Astrocyte of the cerebellum (primary cell): ENCODE measurements around the gene WNK4.
A peak's percentile ranks its signal among the peaks of the same experiment; 100 is the strongest.

Experiments used
- DNase-seq: peaks from one replicate; pipeline ENCODE4 v3.0.0-alpha.2; 2011; ENCODE audit warnings: low read depth
- H3K4me3 ChIP-seq: 2 replicates; pipeline ENCODE4 v1.5.1; 2011; ENCODE audit warnings: mild to moderate bottlenecking, low read depth, low read length, moderate library complexity
- in situ Hi-C: cut with HindIII; loops from 2 replicates; pipeline ENCODE4 v1.10.0; 2017; ENCODE audit warnings: low sequenced_read_pairs
- TF ChIP-seq, protein P1 (sequence below): IDR thresholded peaks from 2 replicates; pipeline ENCODE4 v1.5.1; 2012; ENCODE audit warnings: low read length, low read depth, moderate library complexity, mild to moderate bottlenecking; ENCODE audit errors: missing control alignments

The WNK4 gene

DNA sequence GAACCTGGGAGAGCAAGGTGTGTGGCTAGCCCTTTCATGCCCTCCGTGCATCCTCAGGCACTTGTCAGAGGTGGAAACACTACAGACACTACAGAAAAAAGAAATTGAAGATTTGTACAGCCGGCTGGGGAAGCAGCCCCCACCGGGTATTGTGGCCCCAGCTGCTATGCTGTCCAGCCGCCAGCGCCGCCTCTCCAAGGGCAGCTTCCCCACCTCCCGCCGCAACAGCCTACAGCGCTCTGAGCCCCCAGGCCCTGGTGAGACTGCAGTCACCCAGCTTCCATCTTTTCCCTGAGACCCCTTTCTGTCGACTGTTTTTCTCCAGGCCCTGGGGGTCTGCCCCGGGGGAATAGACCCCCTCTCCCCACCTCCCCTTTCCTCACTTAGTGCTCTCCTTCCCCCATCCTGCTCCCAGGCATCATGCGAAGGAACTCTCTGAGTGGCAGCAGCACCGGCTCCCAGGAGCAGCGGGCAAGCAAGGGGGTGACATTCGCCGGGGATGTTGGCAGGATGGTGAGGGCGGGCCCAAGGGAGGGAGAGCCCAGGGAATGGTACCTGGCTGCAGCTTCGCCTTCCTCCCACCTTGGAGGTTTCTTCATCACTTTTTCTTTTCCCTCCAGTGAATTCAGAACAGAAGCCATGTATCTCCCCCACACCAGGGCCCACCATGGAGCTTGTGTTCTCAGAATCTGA, 15.8 kb downstream of the WNK4 start:
- no peak overlapping the region for H3K4me3 ChIP-seq
- TF ChIP-seq, protein P1, sequence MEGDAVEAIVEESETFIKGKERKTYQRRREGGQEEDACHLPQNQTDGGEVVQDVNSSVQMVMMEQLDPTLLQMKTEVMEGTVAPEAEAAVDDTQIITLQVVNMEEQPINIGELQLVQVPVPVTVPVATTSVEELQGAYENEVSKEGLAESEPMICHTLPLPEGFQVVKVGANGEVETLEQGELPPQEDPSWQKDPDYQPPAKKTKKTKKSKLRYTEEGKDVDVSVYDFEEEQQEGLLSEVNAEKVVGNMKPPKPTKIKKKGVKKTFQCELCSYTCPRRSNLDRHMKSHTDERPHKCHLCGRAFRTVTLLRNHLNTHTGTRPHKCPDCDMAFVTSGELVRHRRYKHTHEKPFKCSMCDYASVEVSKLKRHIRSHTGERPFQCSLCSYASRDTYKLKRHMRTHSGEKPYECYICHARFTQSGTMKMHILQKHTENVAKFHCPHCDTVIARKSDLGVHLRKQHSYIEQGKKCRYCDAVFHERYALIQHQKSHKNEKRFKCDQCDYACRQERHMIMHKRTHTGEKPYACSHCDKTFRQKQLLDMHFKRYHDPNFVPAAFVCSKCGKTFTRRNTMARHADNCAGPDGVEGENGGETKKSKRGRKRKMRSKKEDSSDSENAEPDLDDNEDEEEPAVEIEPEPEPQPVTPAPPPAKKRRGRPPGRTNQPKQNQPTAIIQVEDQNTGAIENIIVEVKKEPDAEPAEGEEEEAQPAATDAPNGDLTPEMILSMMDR, result no peak
- in situ Hi-C loops, result no loop called here
- DNase-seq, result no peak

DNA sequence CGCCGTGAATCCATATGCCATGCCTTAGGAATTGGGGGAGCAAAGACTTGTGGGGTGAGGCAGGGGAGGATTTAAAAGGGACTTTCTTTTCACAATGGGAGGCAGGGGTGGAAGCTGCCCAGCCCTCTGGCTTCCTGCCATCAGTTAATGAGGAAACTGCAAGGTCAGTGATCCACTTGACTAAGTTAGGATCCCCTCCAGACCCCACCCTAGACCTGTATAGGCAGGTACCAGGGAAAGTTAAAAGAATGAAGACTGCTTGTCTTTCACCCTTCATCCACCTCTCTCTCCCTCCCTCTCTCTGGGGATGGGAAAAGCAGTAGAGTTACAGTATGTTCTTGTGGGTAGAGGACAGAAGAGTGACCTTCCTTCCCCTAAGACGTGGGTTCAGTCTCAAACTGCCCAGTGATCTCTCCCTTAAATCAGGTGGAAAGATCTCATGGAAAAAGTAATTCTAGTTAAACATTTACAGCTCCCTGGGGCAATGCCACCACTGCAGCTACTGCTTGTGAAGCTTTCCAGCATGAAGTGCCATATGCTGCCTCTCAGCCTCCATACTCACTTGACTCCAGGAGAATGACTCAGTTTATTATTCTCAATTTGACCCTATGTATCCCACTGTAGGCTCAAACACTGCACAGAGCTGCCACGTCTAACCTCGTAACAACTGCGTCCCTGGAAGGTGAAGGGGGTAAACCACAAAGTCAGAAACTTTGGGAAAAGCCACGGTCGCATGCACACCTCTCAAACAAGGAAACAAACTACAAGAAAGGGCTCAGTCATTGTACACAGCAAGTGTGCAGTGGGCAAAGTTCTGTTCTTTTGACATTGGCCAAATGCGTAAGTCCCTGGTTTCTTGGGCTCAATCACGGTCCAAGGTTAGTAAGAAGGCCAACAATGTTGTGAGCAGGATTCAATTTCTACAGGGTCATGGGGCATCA, 16.9 kb downstream of the WNK4 start:
- H3K4me3 ChIP-seq, result peak overlapping the region; percentile 94
- in situ Hi-C loops, result no loop called here
- no peak for DNase-seq
- TF ChIP-seq, protein P1, result no peak

DNA sequence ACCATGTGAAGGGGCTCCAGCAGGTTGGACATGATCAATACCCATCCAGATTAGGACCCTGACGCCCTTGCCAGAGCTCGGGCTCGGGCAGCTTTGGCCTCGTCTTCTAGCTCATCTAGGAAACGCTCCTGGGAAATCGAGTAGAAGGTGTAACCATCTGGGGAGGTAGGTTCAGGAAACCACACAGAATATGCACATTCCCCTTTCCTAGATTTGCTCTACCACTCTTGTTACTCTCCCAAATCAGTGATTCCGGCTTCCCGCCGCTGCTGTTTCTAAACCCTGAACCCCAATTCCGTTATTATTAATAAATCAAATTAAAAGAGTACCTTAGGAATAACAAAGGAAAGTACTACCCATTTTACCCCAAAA, 17.6 kb downstream of the WNK4 start:
- TF ChIP-seq, protein P1, result no peak
- peak overlapping the region; percentile 94 for H3K4me3 ChIP-seq
- in situ Hi-C loops, result no loop called here
- DNase-seq, result no peak

DNA sequence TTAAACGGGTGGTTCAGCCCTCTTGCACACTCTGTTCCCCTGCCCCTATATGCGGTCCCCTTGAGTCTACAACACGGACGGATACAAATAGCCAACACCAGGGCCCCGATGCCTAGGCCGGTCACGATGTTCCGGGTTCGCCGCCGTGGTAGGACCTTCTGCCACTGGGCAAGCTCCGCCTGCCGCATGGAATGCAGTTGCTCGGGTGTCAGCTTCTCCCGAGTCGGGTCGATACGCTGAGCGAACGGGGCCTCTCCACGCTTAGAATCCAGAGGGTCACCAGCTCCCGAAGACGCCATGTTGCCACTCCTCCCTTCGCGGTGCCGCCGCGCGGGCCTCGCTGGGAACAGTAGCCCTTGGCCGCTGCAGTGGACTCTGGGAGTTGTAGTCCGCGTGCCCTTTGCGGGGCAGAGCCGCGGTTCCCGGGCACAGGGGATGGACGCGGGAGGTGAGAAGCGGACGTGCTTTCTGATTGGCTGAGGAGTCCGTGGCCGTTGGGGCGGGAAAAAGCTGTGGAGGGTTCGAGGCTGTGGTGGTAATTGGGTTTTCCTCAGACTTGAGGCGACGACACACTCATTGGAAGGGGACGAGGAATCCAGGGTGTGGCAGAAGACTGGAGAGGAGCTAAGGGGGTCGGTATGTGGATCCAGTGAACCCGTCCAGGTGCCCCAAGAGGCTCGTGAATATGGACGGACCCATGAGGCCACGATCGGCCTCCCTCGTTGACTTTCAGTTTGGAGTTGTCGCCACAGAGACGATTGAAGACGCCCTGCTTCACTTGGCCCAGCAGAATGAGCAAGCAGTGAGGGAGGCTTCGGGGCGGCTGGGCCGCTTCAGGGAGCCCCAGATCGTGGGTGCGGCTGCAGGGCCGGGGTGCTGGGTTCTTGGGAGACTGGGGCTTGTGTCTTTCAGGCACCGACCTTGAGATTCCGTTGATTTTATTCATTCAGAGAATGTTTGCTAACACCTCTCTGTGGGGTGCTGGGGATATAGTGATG, 18.3 kb downstream of the WNK4 start, which contains the start of the genes CNTD1 and COA3:
Gene CNTD1, plus strand, starts transcription at position 479 of the 998 bp plus-strand sequence. Its CDS starts 207 bp downstream, at position 686.
Gene COA3, minus strand, starts transcription at position 322 of the 998 bp plus-strand sequence. Its CDS starts 23 bp downstream, at position 299.
- in situ Hi-C loops, result no loop called here
- TF ChIP-seq, protein P1, result no peak
- H3K4me3 ChIP-seq, result peak within 1 kb of the TSS; percentile 94
- peak; percentile 51 for DNase-seq

DNA sequence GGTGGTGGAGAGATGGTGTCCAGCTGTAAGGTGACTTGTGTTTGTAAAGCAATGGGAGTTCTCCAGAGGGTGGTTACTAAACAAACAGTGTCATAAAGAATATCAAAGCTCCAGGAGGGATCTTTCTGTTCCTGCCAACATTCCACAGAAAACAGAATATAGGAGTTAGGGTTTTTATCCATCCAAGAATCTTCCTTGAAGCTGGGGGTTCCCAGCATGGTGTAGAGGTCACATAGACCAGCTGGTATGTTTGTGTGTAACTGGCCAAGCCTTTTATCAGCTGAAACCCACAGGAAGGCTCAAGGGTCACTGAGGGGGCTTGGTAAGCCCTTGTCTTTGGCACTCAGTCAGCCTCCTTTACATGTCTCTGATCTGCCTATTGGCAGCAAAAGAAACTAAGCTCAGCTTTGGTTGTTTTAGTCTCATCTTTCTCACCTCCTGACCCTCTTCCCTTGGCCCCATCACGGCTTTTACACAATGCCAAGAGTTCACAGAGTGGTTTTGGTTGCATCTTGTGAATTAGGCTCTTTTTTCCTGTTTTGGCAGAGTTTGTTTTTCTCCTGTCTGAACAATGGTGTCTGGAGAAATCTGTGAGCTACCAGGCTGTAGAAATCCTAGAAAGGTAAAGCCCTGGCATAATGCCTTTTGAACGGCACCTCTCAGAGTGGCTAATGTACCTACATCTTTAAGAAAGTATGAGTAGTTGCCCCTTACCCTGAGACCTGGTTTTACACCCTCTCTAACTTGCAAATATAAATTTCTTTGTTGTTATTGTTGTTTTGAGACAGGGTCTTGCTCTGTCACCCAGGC, 22.9 kb downstream of the WNK4 start:
- TF ChIP-seq, protein P1, result no peak
- in situ Hi-C loops, result no loop called here
- DNase-seq, result peak; percentile 76
- no peak overlapping the region for H3K4me3 ChIP-seq
